Measurements from ENCODE around the gene RAB15. TPM values are rescaled to one million over a fixed set of nuclear protein-coding genes. Genes with fewer than 3 reads are reported as not detected.

Gene RAB15
- total RNA-seq, 1 experiment from 2014 or later = 0.28 TPM

DNA sequence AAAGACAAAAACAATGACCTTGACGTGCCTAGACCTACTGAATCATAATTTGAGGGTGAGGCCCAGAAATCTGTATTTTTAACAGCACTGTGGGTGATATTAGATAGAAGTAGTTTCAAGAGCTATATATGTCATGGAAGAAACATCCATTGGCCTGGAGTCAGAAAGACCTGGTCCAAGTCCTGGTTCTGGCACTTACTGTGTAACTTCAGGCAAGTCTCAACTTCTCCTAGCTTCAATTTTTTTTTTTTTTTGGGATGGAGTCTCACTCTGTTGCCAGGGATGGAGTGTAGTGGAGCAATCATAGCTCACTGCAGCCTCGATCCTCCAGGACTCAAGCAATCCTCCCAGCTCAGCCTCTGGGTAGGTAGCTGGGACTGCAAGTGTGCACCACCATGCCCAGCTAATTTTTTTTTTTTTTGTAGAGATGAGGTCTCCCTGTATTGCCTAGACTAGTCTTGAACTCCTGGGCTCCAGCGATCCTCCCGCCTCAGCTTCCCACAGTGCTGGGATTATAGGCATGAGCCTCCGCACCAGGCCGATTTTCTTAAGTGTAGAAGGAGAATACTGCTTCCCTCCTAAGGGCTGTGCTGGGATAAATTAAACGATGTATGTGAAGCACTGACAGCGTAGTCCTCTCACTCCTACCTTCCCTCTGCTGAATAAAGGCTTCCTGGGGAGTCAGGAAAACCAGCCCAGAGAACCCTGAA lies 15.3 kb downstream of the RAB15 start:
- Mint-ChIP-seq H3K9me3 (ENCODE audit: unreplicated experiment) (no peaks in the 10 kb centered on the region), H3K27ac (ENCODE audit: low read depth, unreplicated experiment) (peak overlapping the region; percentile 19), H3K4me1 (ENCODE audit: insufficient read depth, unreplicated experiment) (no peaks in the 10 kb centered on the region), H3K36me3 (ENCODE audit: insufficient read depth, unreplicated experiment) (peaks cover under 1% of the 10 kb centered on the region), H3K4me3 (ENCODE audit: unreplicated experiment) (no peak overlapping the region), H3K27me3 (ENCODE audit: insufficient read depth, unreplicated experiment) (no peaks in the 10 kb centered on the region)
- POLR2A ChIA-PET = interaction anchor here (0.6 to 1.6 kb wide), 7 partner anchors 14 to 1576 kb away, joined by 3 to 4 read pairs (median 4); partner anchors contain the start of genes FNTB and ZBTB1
- no peak for TF ChIP-seq CTCF (IDR thresholded peaks at IDR 0.05; ENCODE audit: unreplicated experiment)
- no peak for DNase-seq (ENCODE audit: unreplicated experiment)
- CTCF ChIA-PET = interaction anchor here (0.6 to 1.5 kb wide), 4 partner anchors 14 to 1184 kb away, joined by 3 to 7 read pairs (median 4); partner anchors contain the start of gene GPX2
- intact Hi-C loops (cut with micrococcal nuclease) = no loop called here
- no TSS peak for BruUV-seq (replicated peaks)

DNA sequence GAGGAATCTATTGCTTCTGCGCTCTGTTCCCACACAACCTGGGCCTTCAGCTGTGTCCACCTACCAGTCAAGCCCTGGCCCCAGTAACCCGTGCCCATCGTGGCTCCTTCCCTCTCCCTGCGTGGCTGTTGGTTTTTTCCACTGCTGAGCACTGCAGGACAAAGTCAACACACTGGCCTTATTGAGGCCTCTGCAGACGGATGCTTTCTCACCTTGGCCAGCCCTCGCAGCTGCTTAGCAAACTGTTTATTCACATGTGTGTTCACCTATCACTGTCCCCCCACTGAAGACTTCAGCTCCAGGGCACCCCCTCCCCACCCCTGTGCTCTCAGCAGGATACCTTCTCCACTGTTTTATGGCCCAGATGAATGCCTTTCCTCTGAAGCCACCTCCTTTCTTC lies 16.8 kb downstream of the RAB15 start:
- Mint-ChIP-seq H3K27ac (ENCODE audit: low read depth, unreplicated experiment) (no peak overlapping the region), H3K27me3 (ENCODE audit: insufficient read depth, unreplicated experiment) (no peaks in the 10 kb centered on the region), H3K9me3 (ENCODE audit: unreplicated experiment) (no peaks in the 10 kb centered on the region), H3K36me3 (ENCODE audit: insufficient read depth, unreplicated experiment) (peaks cover 5% of the 10 kb centered on the region), H3K4me1 (ENCODE audit: insufficient read depth, unreplicated experiment) (no peaks in the 10 kb centered on the region), H3K4me3 (ENCODE audit: unreplicated experiment) (no peak overlapping the region)
- no peak for TF ChIP-seq CTCF (IDR thresholded peaks at IDR 0.05; ENCODE audit: unreplicated experiment)
- DNase-seq (ENCODE audit: unreplicated experiment) = no peak
- BruUV-seq (replicated peaks) = no TSS peak
- POLR2A ChIA-PET = interaction anchor here (1.6 kb wide), 1 partner anchor 32 kb away, joined by 4 read pairs; the partner anchor contains the start of gene FNTB
- CTCF ChIA-PET = no interaction called here
- intact Hi-C loops (cut with micrococcal nuclease) = no loop called here

GRCh38 chr14:64954491-64955240 lies 17.5 kb downstream of the RAB15 start:
- DNase-seq (ENCODE audit: unreplicated experiment) = no peak
- no peak for TF ChIP-seq CTCF (IDR thresholded peaks at IDR 0.05; ENCODE audit: unreplicated experiment)
- ChIA-PET CTCF (no interaction called here), POLR2A (interaction anchor here (1.2 kb wide), 1 partner anchor 11 kb away, joined by 3 read pairs; no protein-coding TSS in a partner anchor)
- no peak overlapping the region for H3K4me3 Mint-ChIP-seq (ENCODE audit: unreplicated experiment)
- intact Hi-C loops (cut with micrococcal nuclease) = no loop called here
- H3K27me3 Mint-ChIP-seq (ENCODE audit: insufficient read depth, unreplicated experiment) = no peaks in the 10 kb centered on the region
- no peak overlapping the region for H3K27ac Mint-ChIP-seq (ENCODE audit: low read depth, unreplicated experiment)
- H3K4me1 Mint-ChIP-seq (ENCODE audit: insufficient read depth, unreplicated experiment) = no peaks in the 10 kb centered on the region
- H3K9me3 Mint-ChIP-seq (ENCODE audit: unreplicated experiment) = no peaks in the 10 kb centered on the region
- BruUV-seq (replicated peaks) = no TSS peak
- H3K36me3 Mint-ChIP-seq (ENCODE audit: insufficient read depth, unreplicated experiment) = peaks cover 5% of the 10 kb centered on the region

- no peak for TF ChIP-seq CTCF (IDR thresholded peaks at IDR 0.05; ENCODE audit: unreplicated experiment)
- Mint-ChIP-seq H3K4me1 (ENCODE audit: insufficient read depth, unreplicated experiment) (no peaks in the 10 kb centered on the region), H3K36me3 (ENCODE audit: insufficient read depth, unreplicated experiment) (peaks cover 5% of the 10 kb centered on the region), H3K27ac (ENCODE audit: low read depth, unreplicated experiment) (no peak overlapping the region), H3K9me3 (ENCODE audit: unreplicated experiment) (no peaks in the 10 kb centered on the region), H3K27me3 (ENCODE audit: insufficient read depth, unreplicated experiment) (no peaks in the 10 kb centered on the region), H3K4me3 (ENCODE audit: unreplicated experiment) (no peak overlapping the region)
- no peak for DNase-seq (ENCODE audit: unreplicated experiment)
- intact Hi-C loops (cut with micrococcal nuclease) = no loop called here
- ChIA-PET CTCF (interaction anchor here (0.6 kb wide), 2 partner anchors 600 to 1002 kb away, joined by 3 to 5 read pairs; no protein-coding TSS in a partner anchor), POLR2A (interaction anchor here (0.6 to 1.2 kb wide), 2 partner anchors 10 to 76 kb away, joined by 3 read pairs; no protein-coding TSS in a partner anchor)
- no TSS peak for BruUV-seq (replicated peaks)
Measured at GRCh38 chr14:64953661-64954060, 18.5 kb downstream of the RAB15 start.

Data from MCF 10A (cell line).